OCI-LY1 (cell line): ENCODE results near the gene ESPN.

Experiments
- H2AFZ ChIP-seq: fragments of 200-600 bp; sonication (generic), shearing (Covaris generic); 2 replicates; pipeline ENCODE4 v1.6.0; 2014; ENCODE audit warnings: antibody characterized with exemption, mild to moderate bottlenecking, low read length
- H3F3A ChIP-seq: fragments of 200-600 bp; sonication (generic), shearing (Covaris generic); 2 replicates; pipeline ENCODE4 v1.6.0; 2014; ENCODE audit warnings: mild to moderate bottlenecking, antibody characterized with exemption, low read length, moderate library complexity; ENCODE audit not compliant: insufficient read depth
- H3K27ac ChIP-seq: fragments of 200-600 bp; sonication (generic); 2 replicates; pipeline ENCODE4 v1.5.1; 2014; ENCODE audit warnings: low read length, mixed run types, mild to moderate bottlenecking, low read depth; ENCODE audit not compliant: poor library complexity, severe bottlenecking
- H3K27me3 ChIP-seq: fragments of 200-600 bp; sonication (generic); 2 replicates; pipeline ENCODE4 v1.6.0; 2014; ENCODE audit warnings: antibody characterized with exemption, mild to moderate bottlenecking, low read length, moderate library complexity; ENCODE audit not compliant: insufficient read depth
- H3K36me3 ChIP-seq: fragments of 200-600 bp; sonication (generic); 2 replicates; pipeline ENCODE4 v1.6.1; 2014; ENCODE audit warnings: mild to moderate bottlenecking, antibody characterized with exemption, low read length, moderate library complexity, mixed read lengths; ENCODE audit not compliant: insufficient read depth
- H3K4me1 ChIP-seq: fragments of 200-600 bp; sonication (generic); 2 replicates; pipeline ENCODE4 v1.5.1; 2014; ENCODE audit warnings: mild to moderate bottlenecking, low read length, moderate library complexity; ENCODE audit not compliant: insufficient read depth, severe bottlenecking
- H3K4me2 ChIP-seq: fragments of 200-600 bp; sonication (generic), shearing (Covaris generic); 2 replicates; pipeline ENCODE4 v1.6.1; 2014; ENCODE audit warnings: low read length
- H3K4me3 ChIP-seq: fragments of 200-600 bp; sonication (generic); 2 replicates; pipeline ENCODE4 v1.5.1; 2014; ENCODE audit warnings: low read length, low read depth, mild to moderate bottlenecking, mixed read lengths; ENCODE audit not compliant: poor library complexity, severe bottlenecking
- H3K79me2 ChIP-seq: fragments of 200-600 bp; shearing (Covaris generic); 2 replicates; pipeline ENCODE4 v1.6.1; 2016; ENCODE audit warnings: mixed run types, low read length, mixed read lengths; ENCODE audit not compliant: insufficient read depth
- H3K9ac ChIP-seq: fragments of 200-600 bp; sonication (generic), shearing (Covaris generic); 2 replicates; pipeline ENCODE4 v1.6.1; 2014; ENCODE audit warnings: mild to moderate bottlenecking, low read length, mixed read lengths
- H3K9me2 ChIP-seq: fragments of 200-600 bp; sonication (generic), shearing (Covaris generic); 2 replicates; pipeline ENCODE4 v1.6.1; 2014; ENCODE audit warnings: low read depth, mild to moderate bottlenecking, low read length, mixed read lengths
- H3K9me3 ChIP-seq: fragments of 200-600 bp; shearing (Covaris generic); 2 replicates; pipeline ENCODE4 v1.6.1; 2014; ENCODE audit warnings: low read length, mixed read lengths
- H4K20me1 ChIP-seq: fragments of 200-600 bp; sonication (generic), shearing (Covaris generic); 2 replicates; pipeline ENCODE4 v1.6.0; 2016; ENCODE audit warnings: mild to moderate bottlenecking, low read length; ENCODE audit not compliant: insufficient read depth
- CTCF ChIP-seq: fragments of 200-600 bp; sonication (generic), shearing (Covaris generic); IDR thresholded peaks from 2 replicates; pipeline ENCODE4 v1.5.1; 2017; ENCODE audit warnings: mild to moderate bottlenecking, antibody characterized with exemption, low read length, moderate library complexity, mixed read lengths
- EZH2 ChIP-seq: fragments of 200-600 bp; sonication (generic), shearing (Covaris generic); IDR thresholded peaks from 2 replicates; pipeline ENCODE4 v1.8.0; 2017; ENCODE audit warnings: borderline replicate concordance, mixed run types, mild to moderate bottlenecking, antibody characterized with exemption, low read length, moderate library complexity, mixed read lengths

The ESPN gene

DNA sequence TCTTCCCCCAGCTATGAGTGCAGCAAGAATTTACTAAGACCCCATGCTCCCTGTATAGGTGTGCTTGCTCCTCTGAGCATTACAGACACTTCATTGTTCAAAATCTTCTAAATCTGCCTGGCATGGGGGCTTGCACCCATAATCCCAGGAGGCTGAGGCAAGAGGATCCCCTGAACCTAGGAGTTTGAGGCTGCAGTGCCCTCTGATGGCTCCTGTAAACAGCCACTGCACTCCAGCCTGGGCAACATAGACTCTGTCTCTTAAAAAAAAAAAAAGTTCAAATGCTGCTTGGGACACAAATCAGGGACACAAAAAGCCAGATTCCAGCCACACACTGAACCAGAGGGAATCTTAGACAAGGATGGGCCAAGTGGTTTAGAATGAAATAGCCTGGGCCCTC lies 27.6 kb upstream of the ESPN start:
- Histone ChIP-seq H3F3A (no peaks in the 10 kb centered on the region), H3K27ac (no peak overlapping the region), H3K79me2 (no peaks in the 10 kb centered on the region), H2AFZ (no peak overlapping the region), H3K4me1 (peaks cover 15% of the 10 kb centered on the region), H3K9me3 (no peaks in the 10 kb centered on the region), H3K36me3 (no peaks in the 10 kb centered on the region), H3K27me3 (no peaks in the 10 kb centered on the region), H4K20me1 (no peaks in the 10 kb centered on the region), H3K4me2 (no peak overlapping the region), H3K9me2 (no peaks in the 10 kb centered on the region), H3K9ac (no peak overlapping the region), H3K4me3 (no peak overlapping the region)
- TF ChIP-seq EZH2 (no peak), CTCF (peak; percentile 37)

DNA sequence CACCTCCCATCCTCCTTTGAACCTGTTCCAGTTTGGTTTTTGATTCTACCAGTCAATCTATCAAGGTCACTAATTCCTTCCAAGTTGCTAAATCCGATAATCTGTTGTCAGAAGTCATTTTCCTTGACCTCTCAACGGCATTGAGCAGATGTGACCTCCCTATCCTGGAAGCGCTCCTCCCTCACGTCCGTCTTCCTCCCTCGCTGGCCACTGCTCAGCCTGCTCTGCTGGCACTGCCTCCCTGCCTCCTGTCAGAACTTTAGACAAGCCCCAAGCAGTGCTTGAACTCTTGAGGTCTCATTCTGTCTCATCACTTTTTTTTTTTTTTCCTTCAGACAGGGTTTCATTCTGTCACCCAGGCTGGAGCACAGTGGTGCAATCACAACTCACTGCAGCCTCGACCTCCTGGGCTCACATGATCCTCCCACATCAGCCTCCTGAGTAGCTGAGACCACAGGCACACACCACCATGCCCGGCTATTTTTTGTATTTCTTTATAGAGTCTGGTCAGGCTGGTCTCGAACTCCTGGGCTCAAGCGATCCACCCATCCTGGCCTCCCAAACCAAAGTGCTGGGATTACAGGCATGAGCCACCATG lies 26.6 kb upstream of the ESPN start:
- H3K9me3 ChIP-seq = no peaks in the 10 kb centered on the region
- H3F3A ChIP-seq = no peaks in the 10 kb centered on the region
- no peak overlapping the region for H3K4me2 ChIP-seq
- H3K27me3 ChIP-seq = no peaks in the 10 kb centered on the region
- no peaks in the 10 kb centered on the region for H3K79me2 ChIP-seq
- H3K4me1 ChIP-seq = peaks cover 7% of the 10 kb centered on the region
- no peak for TF ChIP-seq CTCF
- no peak for TF ChIP-seq EZH2
- H3K27ac ChIP-seq = no peak overlapping the region
- H3K4me3 ChIP-seq = no peak overlapping the region
- no peaks in the 10 kb centered on the region for H4K20me1 ChIP-seq
- no peaks in the 10 kb centered on the region for H3K9me2 ChIP-seq
- H3K9ac ChIP-seq = no peak overlapping the region
- no peaks in the 10 kb centered on the region for H3K36me3 ChIP-seq
- no peak overlapping the region for H2AFZ ChIP-seq

- H3K79me2 ChIP-seq = no peaks in the 10 kb centered on the region
- no peaks in the 10 kb centered on the region for H3K9me2 ChIP-seq
- H3K36me3 ChIP-seq = no peaks in the 10 kb centered on the region
- no peaks in the 10 kb centered on the region for H4K20me1 ChIP-seq
- H3K27me3 ChIP-seq = no peaks in the 10 kb centered on the region
- TF ChIP-seq EZH2 = no peak
- TF ChIP-seq CTCF = no peak
- no peaks in the 10 kb centered on the region for H3F3A ChIP-seq
- H3K4me1 ChIP-seq = peaks cover 2% of the 10 kb centered on the region
- no peak overlapping the region for H3K9ac ChIP-seq
- no peak overlapping the region for H3K4me3 ChIP-seq
- no peaks in the 10 kb centered on the region for H3K9me3 ChIP-seq
- H3K27ac ChIP-seq = no peak overlapping the region
- no peak overlapping the region for H3K4me2 ChIP-seq
- H2AFZ ChIP-seq = no peak overlapping the region
Observed at GRCh38 chr1:6399294-6399693, 25.3 kb upstream of the ESPN start.
